Liver (tissue), 9 donors: ENCODE measurements around the gene PCDH9. TPM values are rescaled to one million over a fixed set of nuclear protein-coding genes. Genes with fewer than 3 reads are reported as not detected.

Source experiments
- DNase-seq: peaks from one replicate; pipeline ENCODE4 v3.0.0-alpha.2; 2017; ENCODE audit warnings: low spot score
- H3K27ac ChIP-seq, 2 donors: one replicate each; pipeline ENCODE4 v1.7.0; 2013; ENCODE audit warnings: inconsistent platforms in 2 of 2, low read length in 2 of 2, control low read depth in 1 of 2, low read depth in 1 of 2, mild to moderate bottlenecking in 1 of 2
- H3K27me3 ChIP-seq, 4 donors: one replicate each; pipeline versions ENCODE4 v1.6.1 to v1.7.0; 2013; ENCODE audit warnings: low read length in 3 of 4, inconsistent platforms in 1 of 4, mild to moderate bottlenecking in 1 of 4, moderate library complexity in 1 of 4; ENCODE audit not compliant: control insufficient read depth in 4 of 4, insufficient read depth in 4 of 4
- H3K36me3 ChIP-seq, 4 donors: one replicate each; pipeline versions ENCODE4 v1.6.1 to v1.7.0; 2013; ENCODE audit warnings: low read length in 3 of 4, mild to moderate bottlenecking in 3 of 4, low read depth in 1 of 4, moderate library complexity in 1 of 4; ENCODE audit not compliant: control insufficient read depth in 4 of 4, insufficient read depth in 3 of 4
- H3K4me1 ChIP-seq, 4 donors: one replicate each; pipeline versions ENCODE4 v1.6.1 to v1.7.0; 2013; ENCODE audit warnings: low read length in 3 of 4, mild to moderate bottlenecking in 3 of 4, moderate library complexity in 1 of 4; ENCODE audit not compliant: control insufficient read depth in 4 of 4, insufficient read depth in 4 of 4
- H3K4me3 ChIP-seq, 3 donors: one replicate each; pipeline versions ENCODE4 v1.6.1 to v1.7.0; 2013; ENCODE audit warnings: low read length in 3 of 3, control low read depth in 1 of 3, low read depth in 1 of 3, mild to moderate bottlenecking in 1 of 3
- H3K9ac ChIP-seq, 2 donors: one replicate each; pipeline ENCODE4 v1.7.0; 2013; ENCODE audit warnings: low read length in 2 of 2, mild to moderate bottlenecking in 2 of 2, moderate library complexity in 2 of 2, control low read depth in 1 of 2, low read depth in 1 of 2
- H3K9me3 ChIP-seq, 4 donors: one replicate each; pipeline versions ENCODE4 v1.6.1 to v1.7.0; 2013; ENCODE audit warnings: low read length in 3 of 4; ENCODE audit not compliant: control insufficient read depth in 4 of 4
- EGR1 ChIP-seq, 2 donors: IDR thresholded peaks; 2 replicates each; pipeline ENCODE4 v1.6.1; 2016 to 2018; ENCODE audit warnings: antibody characterized with exemption in 2 of 2, low read depth in 2 of 2
- FOXA1 ChIP-seq: IDR thresholded peaks from 2 replicates; pipeline ENCODE4 v1.6.1; 2016; ENCODE audit warnings: antibody characterized with exemption
- GABPA ChIP-seq, 2 donors: IDR thresholded peaks in 1 of 2; conservative IDR thresholded peaks in 1 of 2; 2 replicates each; pipeline ENCODE4 v1.6.1; 2016; ENCODE audit warnings: antibody characterized with exemption in 2 of 2, mild to moderate bottlenecking in 1 of 2, moderate library complexity in 1 of 2
- HNF4A ChIP-seq, 2 donors: conservative IDR thresholded peaks; 2 replicates each; pipeline ENCODE4 v1.6.1; 2016; ENCODE audit warnings: antibody characterized with exemption in 2 of 2, mild to moderate bottlenecking in 2 of 2
- HNF4G ChIP-seq: IDR thresholded peaks from 2 replicates; pipeline ENCODE4 v1.6.1; 2016; ENCODE audit warnings: antibody characterized with exemption
- NR2F2 ChIP-seq: IDR thresholded peaks from 2 replicates; pipeline ENCODE4 v1.6.1; 2016; ENCODE audit warnings: antibody characterized with exemption
- RAD21 ChIP-seq, 2 donors: IDR thresholded peaks; 2 replicates each; pipeline ENCODE4 v1.6.1; 2016; ENCODE audit warnings: antibody characterized with exemption in 2 of 2, mild to moderate bottlenecking in 2 of 2
- RXRA ChIP-seq, 2 donors: IDR thresholded peaks; 2 replicates each; pipeline ENCODE4 v1.6.1; 2017 to 2018; ENCODE audit warnings: antibody characterized with exemption in 2 of 2, mild to moderate bottlenecking in 1 of 2
- SP1 ChIP-seq: IDR thresholded peaks from 2 replicates; pipeline ENCODE4 v1.6.1; 2018; ENCODE audit warnings: antibody characterized with exemption, mild to moderate bottlenecking
- TAF1 ChIP-seq: conservative IDR thresholded peaks from 2 replicates; pipeline ENCODE4 v1.6.1; 2016; ENCODE audit warnings: antibody characterized with exemption, mild to moderate bottlenecking
- YY1 ChIP-seq: IDR thresholded peaks from 2 replicates; pipeline ENCODE4 v1.6.1; 2016; ENCODE audit warnings: antibody characterized with exemption, mild to moderate bottlenecking
- WGBS: extraction: QIAGEN DNeasy Blood & Tissue Kit; methylation state at CpG from one replicate; pipeline ENCODE4 v1.1.7; 2013; 5-methylcytosine and 5-hydroxymethylcytosine counted together
- polyA plus RNA-seq, 2 donors: library from polyadenylated mRNA; stranded (reverse) in 1 of 2; unstranded in 1 of 2; fragments of 200-250 nt in 1 of 2; fragments of >200 nt in 1 of 2; fragmentation: Nextera tagmentation in 1 of 2; extraction: Ambion mirVana in 1 of 2; gene quantifications; one replicate each; pipeline versions ENCODE4 v1.2.1 to v1.2.3, GENCODE V29; 2013 to 2015
- total RNA-seq, 2 donors: library from RNA; depleted of rRNA; stranded (reverse); fragments of >200 nt; gene quantifications; one replicate each; pipeline ENCODE4 v1.2.3, GENCODE V29; 2014
- TF ChIP-seq, protein P1 (sequence below): IDR thresholded peaks from 2 replicates; pipeline ENCODE4 v1.6.1; 2016; ENCODE audit warnings: antibody characterized with exemption, mild to moderate bottlenecking
- TF ChIP-seq, protein P2 (sequence below): IDR thresholded peaks from 2 replicates; pipeline ENCODE4 v1.6.1; 2016; ENCODE audit warnings: antibody characterized with exemption
- TF ChIP-seq, protein P3 (sequence below): IDR thresholded peaks from 2 replicates; pipeline ENCODE4 v1.6.1; 2016; ENCODE audit warnings: antibody characterized with exemption
- TF ChIP-seq, protein P4 (sequence below): fragments of 150-350 bp; IDR thresholded peaks from 2 replicates; pipeline ENCODE4 v1.5.1; 2017; ENCODE audit warnings: improper control_type of control experiment, low read depth, low read length; ENCODE audit not compliant: missing input control
- TF ChIP-seq, protein P5 (sequence below): IDR thresholded peaks from 2 replicates; pipeline ENCODE4 v1.6.1; 2016; ENCODE audit warnings: antibody characterized with exemption
- donor health status: healthy.
- donor health status: healthy.
- donor health status: healthy.
- donor health status: healthy.
- donor health status: healthy.

Gene PCDH9
- total and polyA plus RNA-seq, 4 donors, result 0.90 to 4.0 (median 2.2) TPM

DNA sequence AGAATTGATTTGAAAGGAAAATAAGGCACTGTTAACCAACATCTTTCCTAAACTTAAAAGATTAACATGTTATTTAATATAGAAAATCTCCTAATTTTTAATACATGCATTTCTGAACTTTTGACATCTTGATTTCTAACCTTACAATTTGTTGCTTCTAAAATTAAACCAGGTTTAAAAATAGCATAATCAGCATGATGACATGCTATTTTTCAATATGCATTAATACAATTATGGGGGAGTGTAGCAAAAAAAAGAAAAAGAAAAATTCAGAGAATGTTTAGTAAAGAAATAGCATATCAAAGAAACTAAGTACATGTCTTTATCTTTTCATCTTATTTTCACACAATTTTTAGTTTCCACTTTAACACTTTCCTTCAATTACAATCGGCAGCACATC lies 98.7 kb downstream of the PCDH9 start (continued):
- TF ChIP-seq, protein P1, sequence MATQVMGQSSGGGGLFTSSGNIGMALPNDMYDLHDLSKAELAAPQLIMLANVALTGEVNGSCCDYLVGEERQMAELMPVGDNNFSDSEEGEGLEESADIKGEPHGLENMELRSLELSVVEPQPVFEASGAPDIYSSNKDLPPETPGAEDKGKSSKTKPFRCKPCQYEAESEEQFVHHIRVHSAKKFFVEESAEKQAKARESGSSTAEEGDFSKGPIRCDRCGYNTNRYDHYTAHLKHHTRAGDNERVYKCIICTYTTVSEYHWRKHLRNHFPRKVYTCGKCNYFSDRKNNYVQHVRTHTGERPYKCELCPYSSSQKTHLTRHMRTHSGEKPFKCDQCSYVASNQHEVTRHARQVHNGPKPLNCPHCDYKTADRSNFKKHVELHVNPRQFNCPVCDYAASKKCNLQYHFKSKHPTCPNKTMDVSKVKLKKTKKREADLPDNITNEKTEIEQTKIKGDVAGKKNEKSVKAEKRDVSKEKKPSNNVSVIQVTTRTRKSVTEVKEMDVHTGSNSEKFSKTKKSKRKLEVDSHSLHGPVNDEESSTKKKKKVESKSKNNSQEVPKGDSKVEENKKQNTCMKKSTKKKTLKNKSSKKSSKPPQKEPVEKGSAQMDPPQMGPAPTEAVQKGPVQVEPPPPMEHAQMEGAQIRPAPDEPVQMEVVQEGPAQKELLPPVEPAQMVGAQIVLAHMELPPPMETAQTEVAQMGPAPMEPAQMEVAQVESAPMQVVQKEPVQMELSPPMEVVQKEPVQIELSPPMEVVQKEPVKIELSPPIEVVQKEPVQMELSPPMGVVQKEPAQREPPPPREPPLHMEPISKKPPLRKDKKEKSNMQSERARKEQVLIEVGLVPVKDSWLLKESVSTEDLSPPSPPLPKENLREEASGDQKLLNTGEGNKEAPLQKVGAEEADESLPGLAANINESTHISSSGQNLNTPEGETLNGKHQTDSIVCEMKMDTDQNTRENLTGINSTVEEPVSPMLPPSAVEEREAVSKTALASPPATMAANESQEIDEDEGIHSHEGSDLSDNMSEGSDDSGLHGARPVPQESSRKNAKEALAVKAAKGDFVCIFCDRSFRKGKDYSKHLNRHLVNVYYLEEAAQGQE, result no peak
- TF ChIP-seq, protein P2, sequence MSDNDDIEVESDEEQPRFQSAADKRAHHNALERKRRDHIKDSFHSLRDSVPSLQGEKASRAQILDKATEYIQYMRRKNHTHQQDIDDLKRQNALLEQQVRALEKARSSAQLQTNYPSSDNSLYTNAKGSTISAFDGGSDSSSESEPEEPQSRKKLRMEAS, result no peak
- TF ChIP-seq EGR1 (IDR thresholded peaks at IDR 0.05; ENCODE audit: low read depth in 2 of 2) (no peak), HNF4G (no peak), GABPA (IDR thresholded peaks at IDR 0.05 in 1 of 2, conservative IDR thresholded peaks at IDR 0.05 in 1 of 2) (no peak), SP1 (no peak), TAF1 (no peak), NR2F2 (no peak)

DNA sequence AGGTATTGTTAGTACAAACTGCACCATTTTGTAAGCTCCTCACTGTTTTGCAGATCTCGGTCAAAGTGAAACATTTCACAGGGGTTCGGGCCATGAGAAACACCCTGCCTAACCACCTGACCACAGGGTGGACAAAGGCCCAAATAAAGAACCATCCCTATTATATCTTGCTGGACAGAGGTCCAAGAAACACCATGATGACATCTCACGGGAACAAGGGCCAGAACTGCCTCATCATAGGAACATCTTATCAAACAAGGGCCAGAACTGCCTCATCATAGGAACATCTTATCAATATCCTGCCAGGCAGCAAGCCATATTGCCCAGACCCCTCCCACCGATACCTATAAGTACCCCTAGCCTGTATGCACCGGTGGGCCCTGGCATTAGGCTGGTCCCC lies 99.7 kb downstream of the PCDH9 start:
- WGBS, result 69% methylated on average over 5 of the region's 5 CpGs
- Histone ChIP-seq H3K27me3 (no peaks in the 10 kb centered on the region), H3K9me3 (no peaks in the 10 kb centered on the region), H3K36me3 (no peaks in the 10 kb centered on the region), H3K4me3 (no peak overlapping the region), H3K4me1 (no peaks in the 10 kb centered on the region), H3K27ac (no peak overlapping the region), H3K9ac (no peak overlapping the region)
- DNase-seq, result no peak
- TF ChIP-seq TAF1 (no peak), HNF4A (conservative IDR thresholded peaks at IDR 0.05) (no peak)
- TF ChIP-seq, protein P3, sequence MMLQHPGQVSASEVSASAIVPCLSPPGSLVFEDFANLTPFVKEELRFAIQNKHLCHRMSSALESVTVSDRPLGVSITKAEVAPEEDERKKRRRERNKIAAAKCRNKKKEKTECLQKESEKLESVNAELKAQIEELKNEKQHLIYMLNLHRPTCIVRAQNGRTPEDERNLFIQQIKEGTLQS, result no peak

DNA sequence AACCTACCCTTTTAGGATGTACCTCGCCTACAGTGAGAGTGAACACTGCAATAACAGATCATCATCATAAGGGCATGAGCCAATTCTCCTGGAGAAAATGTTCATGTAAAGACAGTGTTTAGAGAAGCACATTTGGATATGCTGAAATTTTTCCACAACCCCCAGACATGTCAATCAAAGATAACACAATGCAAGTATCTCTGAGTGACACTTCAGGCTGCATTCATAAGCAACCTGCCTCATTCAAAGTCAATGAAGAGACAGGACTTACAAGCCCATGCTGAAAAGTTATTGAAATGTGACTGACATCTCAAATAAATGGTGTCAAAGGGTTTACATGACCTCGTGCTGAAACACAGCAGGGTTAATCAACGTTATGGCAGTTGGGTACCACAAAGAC lies 102.0 kb downstream of the PCDH9 start:
- H3K27me3 ChIP-seq, result no peaks in the 10 kb centered on the region
- DNase-seq, result no peak
- TF ChIP-seq FOXA1, result no peak
- TF ChIP-seq RXRA (IDR thresholded peaks at IDR 0.05), result no peak
- TF ChIP-seq HNF4G, result no peak
- TF ChIP-seq, protein P1, result no peak
- TF ChIP-seq RAD21 (IDR thresholded peaks at IDR 0.05), result no peak
- TF ChIP-seq, protein P4, sequence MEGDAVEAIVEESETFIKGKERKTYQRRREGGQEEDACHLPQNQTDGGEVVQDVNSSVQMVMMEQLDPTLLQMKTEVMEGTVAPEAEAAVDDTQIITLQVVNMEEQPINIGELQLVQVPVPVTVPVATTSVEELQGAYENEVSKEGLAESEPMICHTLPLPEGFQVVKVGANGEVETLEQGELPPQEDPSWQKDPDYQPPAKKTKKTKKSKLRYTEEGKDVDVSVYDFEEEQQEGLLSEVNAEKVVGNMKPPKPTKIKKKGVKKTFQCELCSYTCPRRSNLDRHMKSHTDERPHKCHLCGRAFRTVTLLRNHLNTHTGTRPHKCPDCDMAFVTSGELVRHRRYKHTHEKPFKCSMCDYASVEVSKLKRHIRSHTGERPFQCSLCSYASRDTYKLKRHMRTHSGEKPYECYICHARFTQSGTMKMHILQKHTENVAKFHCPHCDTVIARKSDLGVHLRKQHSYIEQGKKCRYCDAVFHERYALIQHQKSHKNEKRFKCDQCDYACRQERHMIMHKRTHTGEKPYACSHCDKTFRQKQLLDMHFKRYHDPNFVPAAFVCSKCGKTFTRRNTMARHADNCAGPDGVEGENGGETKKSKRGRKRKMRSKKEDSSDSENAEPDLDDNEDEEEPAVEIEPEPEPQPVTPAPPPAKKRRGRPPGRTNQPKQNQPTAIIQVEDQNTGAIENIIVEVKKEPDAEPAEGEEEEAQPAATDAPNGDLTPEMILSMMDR, result no peak
- no peak for TF ChIP-seq NR2F2
- TF ChIP-seq, protein P3, result no peak
- no peak for TF ChIP-seq YY1
- TF ChIP-seq SP1, result no peak
- TF ChIP-seq, protein P5, sequence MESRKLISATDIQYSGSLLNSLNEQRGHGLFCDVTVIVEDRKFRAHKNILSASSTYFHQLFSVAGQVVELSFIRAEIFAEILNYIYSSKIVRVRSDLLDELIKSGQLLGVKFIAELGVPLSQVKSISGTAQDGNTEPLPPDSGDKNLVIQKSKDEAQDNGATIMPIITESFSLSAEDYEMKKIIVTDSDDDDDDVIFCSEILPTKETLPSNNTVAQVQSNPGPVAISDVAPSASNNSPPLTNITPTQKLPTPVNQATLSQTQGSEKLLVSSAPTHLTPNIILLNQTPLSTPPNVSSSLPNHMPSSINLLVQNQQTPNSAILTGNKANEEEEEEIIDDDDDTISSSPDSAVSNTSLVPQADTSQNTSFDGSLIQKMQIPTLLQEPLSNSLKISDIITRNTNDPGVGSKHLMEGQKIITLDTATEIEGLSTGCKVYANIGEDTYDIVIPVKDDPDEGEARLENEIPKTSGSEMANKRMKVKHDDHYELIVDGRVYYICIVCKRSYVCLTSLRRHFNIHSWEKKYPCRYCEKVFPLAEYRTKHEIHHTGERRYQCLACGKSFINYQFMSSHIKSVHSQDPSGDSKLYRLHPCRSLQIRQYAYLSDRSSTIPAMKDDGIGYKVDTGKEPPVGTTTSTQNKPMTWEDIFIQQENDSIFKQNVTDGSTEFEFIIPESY, result no peak
- TF ChIP-seq TAF1, result no peak
- TF ChIP-seq HNF4A (conservative IDR thresholded peaks at IDR 0.05), result no peak
- TF ChIP-seq GABPA (IDR thresholded peaks at IDR 0.05 in 1 of 2, conservative IDR thresholded peaks at IDR 0.05 in 1 of 2), result no peak
- TF ChIP-seq EGR1 (IDR thresholded peaks at IDR 0.05; ENCODE audit: low read depth in 2 of 2), result no peak
- TF ChIP-seq, protein P2, result no peak
- 86% methylated on average over 3 of the region's 3 CpGs for WGBS
- no peaks in the 10 kb centered on the region for H3K36me3 ChIP-seq
- no peaks in the 10 kb centered on the region for H3K9me3 ChIP-seq
- no peak overlapping the region for H3K27ac ChIP-seq
- no peak overlapping the region for H3K9ac ChIP-seq
- H3K4me1 ChIP-seq, result peaks cover 0 to 2% (median 0%) of the 10 kb centered on the region in 4 donors
- H3K4me3 ChIP-seq, result no peak overlapping the region
